ENCODE results near the gene ABCC12. TPM values are rescaled to one million over a fixed set of nuclear protein-coding genes. Genes with fewer than 3 reads are reported as not detected.

ABCC12 gene
- polyA plus RNA-seq (2012; ENCODE audit: low read depth, missing spikeins), result not detected

DNA sequence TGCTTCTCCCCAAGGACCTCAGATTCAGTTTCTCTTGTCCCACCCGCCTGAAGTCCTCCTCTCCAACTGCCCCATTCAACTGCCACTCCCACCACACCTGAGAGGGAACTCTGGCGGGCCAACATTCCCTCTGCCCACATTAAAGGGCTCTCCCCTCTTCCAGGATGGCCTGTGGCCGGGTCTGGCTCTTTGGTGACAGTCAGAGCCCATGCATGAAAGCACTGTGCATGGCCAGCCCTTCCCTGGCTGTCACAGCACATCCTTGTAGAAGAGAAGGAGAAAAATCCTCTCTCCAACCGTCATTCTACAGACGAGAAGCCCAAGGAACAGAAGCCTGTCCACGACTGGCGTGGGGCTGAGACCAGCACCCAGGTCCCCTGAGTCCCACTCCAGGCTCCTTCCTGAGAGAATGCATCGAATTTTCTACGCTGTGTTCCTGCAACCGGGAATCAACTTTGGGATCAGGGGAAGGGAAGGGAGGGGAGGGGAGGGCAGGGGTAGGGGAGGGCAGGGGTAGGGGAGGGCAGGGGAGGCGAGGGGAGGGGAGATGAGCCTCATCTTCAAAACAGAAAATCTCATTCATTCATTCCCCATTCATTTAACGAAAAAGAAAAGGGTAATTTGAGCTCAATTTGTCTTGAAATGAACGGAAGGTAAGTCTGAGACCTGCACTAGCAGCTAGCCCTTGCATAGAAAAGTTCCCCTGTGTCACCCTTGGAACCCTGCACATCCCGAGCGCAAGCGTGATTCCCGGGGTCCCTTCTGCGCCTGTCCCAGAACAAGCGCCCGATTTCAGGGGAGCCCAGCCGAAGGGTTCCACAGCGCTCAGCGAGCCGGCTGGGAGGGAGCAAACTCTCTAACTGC lies at the start of gene ABCC12:
ABCC12 (minus strand) TSS at position 68 of the 864 bp plus-strand sequence. CDS start 9,569 bp downstream, outside the sequence.
- no peak for FAIRE-seq
- TF ChIP-seq POLR2A (IDR thresholded peaks at IDR 0.05; ENCODE audit: low read depth, low read length), result no peak
- no peak for DNase-seq (ENCODE audit: insufficient read length, low spot score)

DNA sequence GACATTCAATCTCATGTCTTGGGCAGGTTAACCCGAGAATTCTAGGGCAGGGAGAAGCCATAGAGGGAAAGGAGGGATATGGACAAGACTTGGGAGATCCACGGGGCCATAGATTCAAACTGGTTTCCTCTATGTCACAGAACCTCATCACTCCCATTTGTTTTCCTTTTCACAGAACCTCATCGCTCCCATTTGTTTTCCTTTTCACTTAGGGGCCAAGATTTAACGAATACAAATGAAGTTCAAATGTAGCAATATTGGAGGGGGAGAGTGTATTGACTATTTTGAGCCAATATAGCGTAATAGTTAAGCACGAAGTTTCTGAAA lies 49.0 kb upstream of the ABCC12 start:
- FAIRE-seq (no peak), DNase-seq (ENCODE audit: insufficient read length, low spot score) (no peak)
- TF ChIP-seq TAF1 (IDR thresholded peaks at IDR 0.05; ENCODE audit: low read depth, low read length) (no peak), PAX5 (IDR thresholded peaks at IDR 0.05; ENCODE audit: insufficient read depth, low read length, severe bottlenecking) (no peak), POLR2A (IDR thresholded peaks at IDR 0.05; ENCODE audit: low read depth, low read length) (no peak), POU2F2 (IDR thresholded peaks at IDR 0.05; ENCODE audit: low read depth, low read length) (no peak), POLR2AphosphoS5 (IDR thresholded peaks at IDR 0.05; ENCODE audit: low read depth, low read length) (no peak), SPI1 (IDR thresholded peaks at IDR 0.05; ENCODE audit: low read depth, low read length) (no peak)

DNA sequence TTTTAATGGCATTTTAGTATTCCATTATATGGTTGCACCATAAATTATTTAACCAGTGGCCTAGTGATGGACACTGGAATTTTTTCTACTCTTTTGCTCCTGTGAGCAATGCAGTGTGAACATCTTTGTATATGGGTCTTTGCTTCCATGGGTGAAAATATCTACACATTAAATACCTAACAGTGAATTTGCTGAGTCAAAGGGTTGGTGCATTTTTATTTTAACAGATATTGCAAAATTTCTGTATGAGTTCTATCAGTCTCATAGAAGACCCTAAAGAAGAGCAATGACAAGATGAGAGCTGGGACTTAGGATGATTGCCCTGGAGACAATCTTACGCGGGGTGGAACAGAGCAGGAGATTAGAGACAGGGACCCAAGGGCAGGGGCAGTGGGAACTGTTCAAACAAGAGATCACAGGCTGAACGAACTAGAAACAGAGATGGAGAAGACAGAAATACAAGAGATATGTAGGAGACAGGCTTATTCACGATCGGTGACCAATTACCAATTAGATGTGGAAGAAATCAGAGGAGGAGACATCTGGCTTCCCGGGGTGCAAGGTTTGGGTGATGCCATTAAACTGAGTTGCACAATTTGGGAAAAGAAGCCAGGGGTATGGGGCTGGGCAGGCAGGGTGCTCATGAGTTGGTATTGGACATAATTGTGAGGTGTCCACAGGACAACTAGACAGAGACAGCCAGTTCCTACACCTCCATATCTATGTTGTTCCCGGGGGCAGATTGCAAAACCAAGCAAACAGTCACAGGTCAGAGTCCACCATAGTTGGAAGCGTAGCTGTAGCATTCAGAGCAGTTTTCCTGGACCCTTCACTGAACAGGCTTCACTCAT lies 48.4 kb upstream of the ABCC12 start:
- DNase-seq (ENCODE audit: insufficient read length, low spot score), result no peak
- no peak for FAIRE-seq
- TF ChIP-seq TAF1 (IDR thresholded peaks at IDR 0.05; ENCODE audit: low read depth, low read length), result no peak
- no peak for TF ChIP-seq SPI1 (IDR thresholded peaks at IDR 0.05; ENCODE audit: low read depth, low read length)
- no peak for TF ChIP-seq POU2F2 (IDR thresholded peaks at IDR 0.05; ENCODE audit: low read depth, low read length)
- TF ChIP-seq POLR2AphosphoS5 (IDR thresholded peaks at IDR 0.05; ENCODE audit: low read depth, low read length), result no peak
- TF ChIP-seq PAX5 (IDR thresholded peaks at IDR 0.05; ENCODE audit: insufficient read depth, low read length, severe bottlenecking), result no peak
- no peak for TF ChIP-seq POLR2A (IDR thresholded peaks at IDR 0.05; ENCODE audit: low read depth, low read length)

DNA sequence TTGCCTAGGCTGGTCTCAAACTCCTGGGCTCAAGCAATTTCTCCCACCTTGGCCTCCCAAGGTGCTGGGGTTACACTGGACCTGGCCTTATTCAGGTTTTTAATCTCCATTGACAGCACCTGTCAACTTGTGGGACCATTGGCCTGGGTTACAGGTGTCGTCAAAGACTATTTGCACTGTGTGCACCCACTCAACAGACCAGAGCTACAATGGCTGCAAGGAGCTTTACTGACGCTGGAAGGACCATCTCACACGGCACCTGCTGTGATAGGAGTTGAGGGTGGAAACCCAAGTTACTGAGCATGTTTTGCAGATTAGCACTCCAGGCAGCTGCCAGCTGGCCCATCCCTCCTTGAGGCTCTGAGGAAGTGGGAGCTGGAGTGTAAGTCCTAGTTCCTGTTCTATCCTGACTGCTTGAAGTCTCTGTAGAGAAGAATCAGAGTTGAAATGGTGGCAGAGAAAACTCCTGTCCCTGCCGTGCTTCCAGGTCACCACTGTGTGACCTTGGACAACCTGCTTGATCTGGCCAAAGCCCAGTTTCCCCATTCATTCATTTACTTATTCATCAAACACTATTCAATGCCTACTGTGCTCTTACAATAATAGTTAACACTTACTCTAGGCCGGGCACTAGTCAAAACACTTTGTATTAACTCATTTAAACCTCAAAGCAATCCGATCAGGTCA lies 45.9 kb upstream of the ABCC12 start:
- FAIRE-seq (no peak), DNase-seq (ENCODE audit: insufficient read length, low spot score) (no peak)
- TF ChIP-seq PAX5 (IDR thresholded peaks at IDR 0.05; ENCODE audit: insufficient read depth, low read length, severe bottlenecking) (no peak), SPI1 (IDR thresholded peaks at IDR 0.05; ENCODE audit: low read depth, low read length) (no peak), POU2F2 (IDR thresholded peaks at IDR 0.05; ENCODE audit: low read depth, low read length) (no peak), POLR2A (IDR thresholded peaks at IDR 0.05; ENCODE audit: low read depth, low read length) (no peak), POLR2AphosphoS5 (IDR thresholded peaks at IDR 0.05; ENCODE audit: low read depth, low read length) (no peak), TAF1 (IDR thresholded peaks at IDR 0.05; ENCODE audit: low read depth, low read length) (no peak)

DNA sequence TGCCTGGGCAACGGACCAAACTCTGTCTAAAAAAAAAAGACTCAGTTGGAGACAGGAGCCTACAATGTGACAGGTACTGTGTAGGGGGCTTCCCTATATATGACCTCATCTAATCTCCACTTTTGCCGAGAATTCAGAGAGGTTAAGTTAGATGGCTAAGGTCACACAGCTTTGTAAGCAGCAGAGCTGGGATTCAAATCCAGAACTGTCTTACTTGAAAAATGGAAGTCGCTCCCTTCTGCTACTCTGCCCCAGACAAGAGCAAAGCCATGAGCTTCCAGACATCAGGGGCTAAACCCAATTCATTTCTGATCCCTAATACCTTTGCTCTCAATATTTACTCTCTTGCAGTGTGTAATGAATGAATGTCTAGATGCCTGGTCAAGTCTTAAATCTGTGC lies 41.5 kb upstream of the ABCC12 start:
- FAIRE-seq (no peak), DNase-seq (ENCODE audit: insufficient read length, low spot score) (no peak)
- TF ChIP-seq PAX5 (IDR thresholded peaks at IDR 0.05; ENCODE audit: insufficient read depth, low read length, severe bottlenecking) (no peak), TAF1 (IDR thresholded peaks at IDR 0.05; ENCODE audit: low read depth, low read length) (no peak), POLR2A (IDR thresholded peaks at IDR 0.05; ENCODE audit: low read depth, low read length) (no peak), SPI1 (IDR thresholded peaks at IDR 0.05; ENCODE audit: low read depth, low read length) (no peak), POU2F2 (IDR thresholded peaks at IDR 0.05; ENCODE audit: low read depth, low read length) (no peak), POLR2AphosphoS5 (IDR thresholded peaks at IDR 0.05; ENCODE audit: low read depth, low read length) (no peak)

DNA sequence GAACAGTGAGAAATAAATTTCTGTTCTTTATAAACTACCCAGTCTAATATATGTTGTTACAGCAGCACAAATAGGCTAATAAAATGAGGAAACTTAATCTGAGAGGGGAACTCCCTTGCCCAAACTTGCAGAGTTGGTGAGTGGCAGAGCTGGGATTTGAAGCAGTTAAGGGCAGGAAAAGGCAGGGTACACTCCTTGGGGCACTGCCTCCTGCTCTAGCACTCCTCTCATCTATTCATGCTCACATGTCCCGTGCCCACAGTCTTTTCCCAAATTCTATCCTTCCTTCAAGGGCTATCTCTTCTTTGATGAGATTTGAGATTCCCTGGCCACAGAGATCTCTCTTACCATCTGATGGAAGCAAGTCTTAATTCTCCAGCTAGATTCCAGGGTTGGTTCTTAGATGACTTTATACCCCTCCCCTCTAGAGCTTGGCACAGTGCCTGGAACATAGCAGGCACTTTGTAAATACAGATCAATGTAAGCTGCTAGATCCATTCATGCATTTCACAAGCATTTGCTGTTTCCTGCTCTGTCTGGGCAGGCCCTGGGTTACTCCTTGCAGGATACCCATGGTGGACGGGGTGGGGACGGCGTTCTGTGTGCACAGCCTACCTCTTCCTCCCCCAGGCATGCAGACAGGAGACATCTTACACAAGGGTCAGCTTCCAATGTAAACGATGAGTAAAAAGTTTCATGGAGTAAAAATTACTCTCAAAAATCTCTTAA lies 39.2 kb upstream of the ABCC12 start:
- no peak for DNase-seq (ENCODE audit: insufficient read length, low spot score)
- no peak for FAIRE-seq
- TF ChIP-seq SPI1 (IDR thresholded peaks at IDR 0.05; ENCODE audit: low read depth, low read length) (no peak), TAF1 (IDR thresholded peaks at IDR 0.05; ENCODE audit: low read depth, low read length) (no peak)

DNA sequence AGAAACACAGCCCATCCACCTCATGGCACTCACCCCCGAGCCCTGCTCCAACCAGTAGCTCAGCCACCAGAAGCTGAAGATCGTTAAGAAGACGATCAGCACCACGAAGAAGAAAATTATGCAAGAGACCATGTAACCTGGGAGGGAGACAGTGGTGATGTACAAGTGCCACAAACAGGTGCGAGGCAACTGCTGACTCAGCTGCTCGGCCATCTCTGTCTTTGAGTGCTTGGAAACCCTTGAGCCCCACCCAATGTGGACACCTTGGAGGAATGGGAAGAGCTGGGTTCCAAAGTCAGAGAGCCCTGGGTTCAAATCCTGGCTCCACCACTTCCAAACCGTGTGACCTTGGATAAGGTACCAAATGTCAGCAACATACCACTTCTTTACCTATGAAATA lies 38.1 kb upstream of the ABCC12 start:
- DNase-seq (ENCODE audit: insufficient read length, low spot score) (no peak), FAIRE-seq (no peak)
- TF ChIP-seq PAX5 (IDR thresholded peaks at IDR 0.05; ENCODE audit: insufficient read depth, low read length, severe bottlenecking), result no peak
- no peak for TF ChIP-seq POLR2AphosphoS5 (IDR thresholded peaks at IDR 0.05; ENCODE audit: low read depth, low read length)
- no peak for TF ChIP-seq SPI1 (IDR thresholded peaks at IDR 0.05; ENCODE audit: low read depth, low read length)
- no peak for TF ChIP-seq TAF1 (IDR thresholded peaks at IDR 0.05; ENCODE audit: low read depth, low read length)
- TF ChIP-seq POLR2A (IDR thresholded peaks at IDR 0.05; ENCODE audit: low read depth, low read length), result no peak
- TF ChIP-seq POU2F2 (IDR thresholded peaks at IDR 0.05; ENCODE audit: low read depth, low read length), result no peak

DNA sequence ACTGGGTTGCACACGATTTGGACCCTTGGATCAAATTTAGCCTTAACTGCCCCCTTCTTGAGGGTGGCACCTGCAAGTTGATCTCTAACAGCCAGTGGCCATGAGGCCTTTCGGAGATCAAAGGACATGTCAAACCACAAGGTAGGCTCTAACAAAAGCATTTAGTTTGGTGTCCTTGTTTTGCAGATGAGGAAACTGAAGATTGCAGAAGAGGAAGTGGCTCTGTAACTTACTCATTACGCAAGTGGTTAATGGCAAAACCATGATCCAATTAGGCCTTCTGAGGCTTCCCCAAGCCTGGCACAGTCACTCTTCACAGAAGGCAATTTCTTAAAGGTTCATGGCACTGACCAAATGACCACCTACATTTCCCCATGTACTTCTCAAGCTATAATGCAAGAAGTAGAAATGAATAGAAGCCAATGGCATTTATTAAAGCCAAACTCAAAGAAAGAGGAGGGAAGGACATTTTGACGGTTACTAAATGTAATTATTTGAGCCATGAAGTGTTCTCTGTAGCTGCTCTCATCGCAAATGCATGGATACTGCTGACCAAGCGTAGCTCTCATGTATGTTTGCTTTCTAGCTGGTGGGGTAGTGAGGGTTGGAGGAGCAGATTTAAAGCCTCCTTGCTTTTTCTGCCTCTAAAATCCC lies 32.8 kb upstream of the ABCC12 start:
- no peak for TF ChIP-seq PAX5 (IDR thresholded peaks at IDR 0.05; ENCODE audit: insufficient read depth, low read length, severe bottlenecking)
- TF ChIP-seq SPI1 (IDR thresholded peaks at IDR 0.05; ENCODE audit: low read depth, low read length), result peak; percentile 99
- FAIRE-seq, result peak; percentile 66
- DNase-seq (ENCODE audit: insufficient read length, low spot score), result no peak

DNA sequence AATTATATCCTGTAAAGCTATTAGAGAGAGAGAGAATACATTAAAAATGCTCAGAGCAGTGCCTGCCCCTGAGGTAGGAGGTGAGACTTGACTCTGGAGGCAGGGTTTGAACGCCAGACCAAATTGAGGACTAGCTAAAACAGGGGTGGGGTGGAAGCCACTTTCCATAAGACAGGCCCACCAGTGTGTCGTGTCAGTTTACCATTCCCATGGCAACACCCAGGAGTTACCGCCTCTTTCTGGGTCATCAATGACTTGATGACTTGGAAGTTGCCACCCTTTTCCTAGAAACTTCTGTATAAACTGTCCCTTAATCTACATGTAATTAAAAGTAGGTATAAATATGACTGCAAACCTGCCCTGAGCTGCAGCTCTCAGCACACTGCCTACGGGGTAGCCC lies 32.0 kb upstream of the ABCC12 start:
- TF ChIP-seq TAF1 (IDR thresholded peaks at IDR 0.05; ENCODE audit: low read depth, low read length), result no peak
- TF ChIP-seq POLR2A (IDR thresholded peaks at IDR 0.05; ENCODE audit: low read depth, low read length), result no peak
- TF ChIP-seq POLR2AphosphoS5 (IDR thresholded peaks at IDR 0.05; ENCODE audit: low read depth, low read length), result no peak
- no peak for TF ChIP-seq PAX5 (IDR thresholded peaks at IDR 0.05; ENCODE audit: insufficient read depth, low read length, severe bottlenecking)
- no peak for TF ChIP-seq POU2F2 (IDR thresholded peaks at IDR 0.05; ENCODE audit: low read depth, low read length)
- no peak for TF ChIP-seq SPI1 (IDR thresholded peaks at IDR 0.05; ENCODE audit: low read depth, low read length)
- FAIRE-seq (no peak), DNase-seq (ENCODE audit: insufficient read length, low spot score) (no peak)
